GM12878 (cell line): ENCODE data around the gene CLNK.

Experiments
- FOXM1 ChIP-seq: IDR thresholded peaks from 2 replicates; pipeline ENCODE4 v1.6.1; 2012; ENCODE audit warnings: low read depth, mild to moderate bottlenecking, inconsistent platforms, low read length, moderate library complexity
- MTA3 ChIP-seq: IDR thresholded peaks from 2 replicates; pipeline ENCODE4 v1.6.1; 2012; ENCODE audit warnings: low read length, inconsistent platforms, borderline replicate concordance
- NR2C2 ChIP-seq: IDR thresholded peaks from 2 replicates; pipeline ENCODE4 v1.6.1; 2011; ENCODE audit warnings: borderline replicate concordance, low read depth; ENCODE audit not compliant: control insufficient read depth, insufficient read length
- SMAD1 ChIP-seq: fragments of 450-650 bp; IDR thresholded peaks from 2 replicates; pipeline ENCODE4 v1.6.1; 2018; ENCODE audit warnings: mild to moderate bottlenecking, low read depth; ENCODE audit not compliant: partially characterized antibody
- SP1 ChIP-seq: IDR thresholded peaks from one replicate; pipeline ENCODE4 v1.6.1; 2011; ENCODE audit warnings: low read depth, low read length
- ZNF274 ChIP-seq: IDR thresholded peaks from one replicate; pipeline ENCODE4 v1.8.0; 2011; ENCODE audit not compliant: insufficient read length, insufficient read depth
- TF ChIP-seq, protein P1 (sequence below): IDR thresholded peaks from 2 replicates; pipeline ENCODE4 v1.6.1; 2011; ENCODE audit warnings: low read depth, low read length, improper control_type of control experiment, borderline replicate concordance
- TF ChIP-seq, protein P2 (sequence below), 3 experiments: IDR thresholded peaks in 2 of 3; conservative IDR thresholded peaks in 1 of 3; 2 replicates each; pipeline ENCODE4 v1.5.1; 2011; ENCODE audit warnings: low read depth in 3 of 3, low read length in 3 of 3, mild to moderate bottlenecking in 3 of 3, control low read depth in 2 of 3, moderate library complexity in 2 of 3, inconsistent platforms in 1 of 3, mixed read lengths in 1 of 3; ENCODE audit not compliant: control insufficient read depth in 2 of 3, insufficient read depth in 1 of 3; ENCODE audit errors: extremely low read depth in 1 of 3
- TF ChIP-seq, protein P3 (sequence below): IDR thresholded peaks from 2 replicates; pipeline ENCODE4 v1.6.1; 2011; ENCODE audit warnings: borderline replicate concordance, low read depth, mild to moderate bottlenecking, moderate library complexity, low read length; ENCODE audit not compliant: insufficient read depth, poor library complexity, severe bottlenecking
- TF ChIP-seq, protein P4 (sequence below): IDR thresholded peaks from 2 replicates; pipeline ENCODE4 v1.6.1; 2012; ENCODE audit warnings: mild to moderate bottlenecking, low read depth, low read length

DNA sequence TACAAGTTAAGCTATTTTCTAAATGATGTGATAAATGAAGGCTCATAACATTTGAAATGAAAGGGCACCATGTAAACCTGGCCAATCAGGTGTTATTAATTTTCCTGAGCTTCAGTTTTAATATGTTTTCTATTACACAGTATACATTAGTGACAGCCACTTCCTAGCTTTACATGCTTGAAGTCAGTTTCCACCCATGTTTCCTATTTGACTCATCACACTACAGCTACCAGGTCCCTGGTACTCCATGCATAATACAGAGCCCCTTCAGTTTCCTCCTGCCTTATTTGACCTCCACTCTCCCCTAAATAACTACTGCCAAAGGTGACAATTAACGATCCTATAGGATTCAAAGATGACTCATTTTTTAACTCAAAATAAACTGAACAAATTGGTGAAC lies 245.6 kb downstream of the CLNK start:
- TF ChIP-seq, protein P1, sequence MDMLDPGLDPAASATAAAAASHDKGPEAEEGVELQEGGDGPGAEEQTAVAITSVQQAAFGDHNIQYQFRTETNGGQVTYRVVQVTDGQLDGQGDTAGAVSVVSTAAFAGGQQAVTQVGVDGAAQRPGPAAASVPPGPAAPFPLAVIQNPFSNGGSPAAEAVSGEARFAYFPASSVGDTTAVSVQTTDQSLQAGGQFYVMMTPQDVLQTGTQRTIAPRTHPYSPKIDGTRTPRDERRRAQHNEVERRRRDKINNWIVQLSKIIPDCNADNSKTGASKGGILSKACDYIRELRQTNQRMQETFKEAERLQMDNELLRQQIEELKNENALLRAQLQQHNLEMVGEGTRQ, result no peak
- TF ChIP-seq SP1, result no peak
- TF ChIP-seq ZNF274, result no peak
- TF ChIP-seq, protein P2, sequence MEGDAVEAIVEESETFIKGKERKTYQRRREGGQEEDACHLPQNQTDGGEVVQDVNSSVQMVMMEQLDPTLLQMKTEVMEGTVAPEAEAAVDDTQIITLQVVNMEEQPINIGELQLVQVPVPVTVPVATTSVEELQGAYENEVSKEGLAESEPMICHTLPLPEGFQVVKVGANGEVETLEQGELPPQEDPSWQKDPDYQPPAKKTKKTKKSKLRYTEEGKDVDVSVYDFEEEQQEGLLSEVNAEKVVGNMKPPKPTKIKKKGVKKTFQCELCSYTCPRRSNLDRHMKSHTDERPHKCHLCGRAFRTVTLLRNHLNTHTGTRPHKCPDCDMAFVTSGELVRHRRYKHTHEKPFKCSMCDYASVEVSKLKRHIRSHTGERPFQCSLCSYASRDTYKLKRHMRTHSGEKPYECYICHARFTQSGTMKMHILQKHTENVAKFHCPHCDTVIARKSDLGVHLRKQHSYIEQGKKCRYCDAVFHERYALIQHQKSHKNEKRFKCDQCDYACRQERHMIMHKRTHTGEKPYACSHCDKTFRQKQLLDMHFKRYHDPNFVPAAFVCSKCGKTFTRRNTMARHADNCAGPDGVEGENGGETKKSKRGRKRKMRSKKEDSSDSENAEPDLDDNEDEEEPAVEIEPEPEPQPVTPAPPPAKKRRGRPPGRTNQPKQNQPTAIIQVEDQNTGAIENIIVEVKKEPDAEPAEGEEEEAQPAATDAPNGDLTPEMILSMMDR (IDR thresholded peaks at IDR 0.05 in 2 of 3, conservative IDR thresholded peaks at IDR 0.05 in 1 of 3; ENCODE audit: control insufficient read depth in 2 of 3, extremely low read depth in 1 of 3, insufficient read depth in 1 of 3, low read depth in 3 of 3, low read length in 3 of 3), result no peak
- TF ChIP-seq, protein P3, sequence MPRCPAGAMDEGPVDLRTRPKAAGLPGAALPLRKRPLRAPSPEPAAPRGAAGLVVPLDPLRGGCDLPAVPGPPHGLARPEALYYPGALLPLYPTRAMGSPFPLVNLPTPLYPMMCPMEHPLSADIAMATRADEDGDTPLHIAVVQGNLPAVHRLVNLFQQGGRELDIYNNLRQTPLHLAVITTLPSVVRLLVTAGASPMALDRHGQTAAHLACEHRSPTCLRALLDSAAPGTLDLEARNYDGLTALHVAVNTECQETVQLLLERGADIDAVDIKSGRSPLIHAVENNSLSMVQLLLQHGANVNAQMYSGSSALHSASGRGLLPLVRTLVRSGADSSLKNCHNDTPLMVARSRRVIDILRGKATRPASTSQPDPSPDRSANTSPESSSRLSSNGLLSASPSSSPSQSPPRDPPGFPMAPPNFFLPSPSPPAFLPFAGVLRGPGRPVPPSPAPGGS, result no peak
- no peak for TF ChIP-seq FOXM1
- TF ChIP-seq SMAD1, result no peak
- TF ChIP-seq NR2C2, result no peak
- TF ChIP-seq, protein P4, sequence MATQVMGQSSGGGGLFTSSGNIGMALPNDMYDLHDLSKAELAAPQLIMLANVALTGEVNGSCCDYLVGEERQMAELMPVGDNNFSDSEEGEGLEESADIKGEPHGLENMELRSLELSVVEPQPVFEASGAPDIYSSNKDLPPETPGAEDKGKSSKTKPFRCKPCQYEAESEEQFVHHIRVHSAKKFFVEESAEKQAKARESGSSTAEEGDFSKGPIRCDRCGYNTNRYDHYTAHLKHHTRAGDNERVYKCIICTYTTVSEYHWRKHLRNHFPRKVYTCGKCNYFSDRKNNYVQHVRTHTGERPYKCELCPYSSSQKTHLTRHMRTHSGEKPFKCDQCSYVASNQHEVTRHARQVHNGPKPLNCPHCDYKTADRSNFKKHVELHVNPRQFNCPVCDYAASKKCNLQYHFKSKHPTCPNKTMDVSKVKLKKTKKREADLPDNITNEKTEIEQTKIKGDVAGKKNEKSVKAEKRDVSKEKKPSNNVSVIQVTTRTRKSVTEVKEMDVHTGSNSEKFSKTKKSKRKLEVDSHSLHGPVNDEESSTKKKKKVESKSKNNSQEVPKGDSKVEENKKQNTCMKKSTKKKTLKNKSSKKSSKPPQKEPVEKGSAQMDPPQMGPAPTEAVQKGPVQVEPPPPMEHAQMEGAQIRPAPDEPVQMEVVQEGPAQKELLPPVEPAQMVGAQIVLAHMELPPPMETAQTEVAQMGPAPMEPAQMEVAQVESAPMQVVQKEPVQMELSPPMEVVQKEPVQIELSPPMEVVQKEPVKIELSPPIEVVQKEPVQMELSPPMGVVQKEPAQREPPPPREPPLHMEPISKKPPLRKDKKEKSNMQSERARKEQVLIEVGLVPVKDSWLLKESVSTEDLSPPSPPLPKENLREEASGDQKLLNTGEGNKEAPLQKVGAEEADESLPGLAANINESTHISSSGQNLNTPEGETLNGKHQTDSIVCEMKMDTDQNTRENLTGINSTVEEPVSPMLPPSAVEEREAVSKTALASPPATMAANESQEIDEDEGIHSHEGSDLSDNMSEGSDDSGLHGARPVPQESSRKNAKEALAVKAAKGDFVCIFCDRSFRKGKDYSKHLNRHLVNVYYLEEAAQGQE, result no peak
- TF ChIP-seq MTA3, result no peak
